Measurements from ENCODE around the gene COLEC11.
"Not testable (repeated sequence)": the region's sequence is repeated elsewhere in the genome, so short reads cannot be mapped to it uniquely, and the experiment has no call there.

COLEC11 gene

GRCh38 chr2:3635171-3635974 lies 40.5 kb downstream of the COLEC11 start:
- H2AFZ ChIP-seq (ENCODE audit: low read depth, low read length) = no peak overlapping the region
- H2BK120ac ChIP-seq (ENCODE audit: low read depth, low read length) = no peak overlapping the region
- peak overlapping the region; percentile 16 for H2BK15ac ChIP-seq (ENCODE audit: low read depth, poor library complexity, severe bottlenecking)
- no peaks in the 10 kb centered on the region for H3K79me1 ChIP-seq (replicated peaks; ENCODE audit: low read length, poor library complexity, severe bottlenecking)
- H3K9me3 ChIP-seq (ENCODE audit: control insufficient read depth, low read length) = no peaks in the 10 kb centered on the region
- no peak overlapping the region for H2BK5ac ChIP-seq (ENCODE audit: low read depth, low read length, poor library complexity, severe bottlenecking)
- 83% methylated on average over 29 of the region's 29 CpGs for WGBS
- H3K27ac ChIP-seq (ENCODE audit: low read length, poor library complexity, severe bottlenecking) = no peak overlapping the region
- H3K18ac ChIP-seq (ENCODE audit: low read depth in 1 of 2, low read length in 2 of 2) = peak overlapping the region; percentile 32 to 55
- no peak overlapping the region for H2AK5ac ChIP-seq (ENCODE audit: low read length, severe bottlenecking)
- H3K27me3 ChIP-seq (ENCODE audit: control insufficient read depth in 1 of 2, insufficient read depth in 1 of 2, low read length in 2 of 2) = peaks cover 0 to 33% of the 10 kb centered on the region in 2 experiments
- no peak overlapping the region for H3K4me2 ChIP-seq (ENCODE audit: low read length, poor library complexity, severe bottlenecking)
- H3K4me3 ChIP-seq (ENCODE audit: insufficient read depth in 1 of 2, low read depth in 1 of 2, low read length in 2 of 2) = no peak overlapping the region
- H4K8ac ChIP-seq (ENCODE audit: low read length) = peak overlapping the region; percentile 35
- H3K14ac ChIP-seq (ENCODE audit: low read length in 2 of 2) = peak overlapping the region in 1 of 2 experiments; percentile 9
- no peaks in the 10 kb centered on the region for H3K4me1 ChIP-seq (ENCODE audit: control insufficient read depth, insufficient read depth, low read depth, low read length)
- H3K9ac ChIP-seq (ENCODE audit: low read length) = no peak overlapping the region
- peak overlapping the region; percentile 57 for H4K91ac ChIP-seq (ENCODE audit: low read length)
- H2BK12ac ChIP-seq (ENCODE audit: low read length in 2 of 2) = peak overlapping the region; percentile 8 to 18
- peak overlapping the region in 1 of 2 experiments; percentile 47 for H3K4ac ChIP-seq (ENCODE audit: low read depth in 1 of 2, low read length in 2 of 2)
- H3K36me3 ChIP-seq (ENCODE audit: control insufficient read depth in 1 of 2, insufficient read depth in 2 of 2, low read depth in 1 of 2, low read length in 2 of 2) = no peaks in the 10 kb centered on the region
- no peak for DNase-seq
- H3K23ac ChIP-seq (ENCODE audit: low read length in 2 of 2) = no peak overlapping the region

- H4K8ac ChIP-seq (ENCODE audit: low read length); H2BK15ac ChIP-seq (ENCODE audit: low read depth, poor library complexity, severe bottlenecking); H3K9ac ChIP-seq (ENCODE audit: low read length); H3K27ac ChIP-seq (ENCODE audit: low read length, poor library complexity, severe bottlenecking); H3K4me3 ChIP-seq (ENCODE audit: insufficient read depth in 1 of 2, low read depth in 1 of 2, low read length in 2 of 2); H2BK5ac ChIP-seq (ENCODE audit: low read depth, low read length, poor library complexity, severe bottlenecking); H3K36me3 ChIP-seq (ENCODE audit: control insufficient read depth in 1 of 2, insufficient read depth in 2 of 2, low read depth in 1 of 2, low read length in 2 of 2); DNase-seq; H3K79me1 ChIP-seq (replicated peaks; ENCODE audit: low read length, poor library complexity, severe bottlenecking); H3K23ac ChIP-seq (ENCODE audit: low read length in 2 of 2); H3K9me3 ChIP-seq (ENCODE audit: control insufficient read depth, low read length); H3K4me1 ChIP-seq (ENCODE audit: control insufficient read depth, insufficient read depth, low read depth, low read length); H2BK120ac ChIP-seq (ENCODE audit: low read depth, low read length); H3K14ac ChIP-seq (ENCODE audit: low read length in 2 of 2); H3K4me2 ChIP-seq (ENCODE audit: low read length, poor library complexity, severe bottlenecking); H2AFZ ChIP-seq (ENCODE audit: low read depth, low read length); H3K4ac ChIP-seq (ENCODE audit: low read depth in 1 of 2, low read length in 2 of 2); H3K18ac ChIP-seq (ENCODE audit: low read depth in 1 of 2, low read length in 2 of 2); H2AK5ac ChIP-seq (ENCODE audit: low read length, severe bottlenecking); H4K91ac ChIP-seq (ENCODE audit: low read length): not testable (repeated sequence)
- peaks cover 0 to 33% of the 10 kb centered on the region in 2 experiments for H3K27me3 ChIP-seq (ENCODE audit: control insufficient read depth in 1 of 2, insufficient read depth in 1 of 2, low read length in 2 of 2)
- H2BK12ac ChIP-seq (ENCODE audit: low read length in 2 of 2) = peak overlapping the region in 1 of 2 experiments; percentile 18
- 93% methylated on average over 15 of the region's 16 CpGs for WGBS
Measured at GRCh38 chr2:3635975-3636327, 41.0 kb downstream of the COLEC11 start.

- Histone ChIP-seq H3K9ac (ENCODE audit: low read length) (no peak overlapping the region), H3K23ac (ENCODE audit: low read length in 2 of 2) (no peak overlapping the region), H2BK15ac (ENCODE audit: low read depth, poor library complexity, severe bottlenecking) (no peak overlapping the region), H3K27me3 (ENCODE audit: control insufficient read depth in 1 of 2, insufficient read depth in 1 of 2, low read length in 2 of 2) (peaks cover 0 to 38% of the 10 kb centered on the region in 2 experiments), H4K91ac (ENCODE audit: low read length) (peak overlapping the region; percentile 1), H3K4me1 (ENCODE audit: control insufficient read depth, insufficient read depth, low read depth, low read length) (no peaks in the 10 kb centered on the region), H3K4ac (ENCODE audit: low read depth in 1 of 2, low read length in 2 of 2) (no peak overlapping the region), H2AK5ac (ENCODE audit: low read length, severe bottlenecking) (no peak overlapping the region), H3K14ac (ENCODE audit: low read length in 2 of 2) (no peak overlapping the region), H3K27ac (ENCODE audit: low read length, poor library complexity, severe bottlenecking) (no peak overlapping the region), H2AFZ (ENCODE audit: low read depth, low read length) (no peak overlapping the region), H2BK5ac (ENCODE audit: low read depth, low read length, poor library complexity, severe bottlenecking) (no peak overlapping the region), H2BK12ac (ENCODE audit: low read length in 2 of 2) (no peak overlapping the region), H3K9me3 (ENCODE audit: control insufficient read depth, low read length) (no peaks in the 10 kb centered on the region), H3K18ac (ENCODE audit: low read depth in 1 of 2, low read length in 2 of 2) (no peak overlapping the region), H3K36me3 (ENCODE audit: control insufficient read depth in 1 of 2, insufficient read depth in 2 of 2, low read depth in 1 of 2, low read length in 2 of 2) (no peaks in the 10 kb centered on the region), H3K4me2 (ENCODE audit: low read length, poor library complexity, severe bottlenecking) (no peak overlapping the region), H2BK120ac (ENCODE audit: low read depth, low read length) (no peak overlapping the region), H3K79me1 (replicated peaks; ENCODE audit: low read length, poor library complexity, severe bottlenecking) (no peaks in the 10 kb centered on the region), H3K4me3 (ENCODE audit: insufficient read depth in 1 of 2, low read depth in 1 of 2, low read length in 2 of 2) (no peak overlapping the region), H4K8ac (ENCODE audit: low read length) (no peak overlapping the region)
- DNase-seq = no peak
- 93% methylated on average over 11 of the region's 13 CpGs for WGBS
Measured at GRCh38 chr2:3636586-3637310, 41.8 kb downstream of the COLEC11 start.

DNA sequence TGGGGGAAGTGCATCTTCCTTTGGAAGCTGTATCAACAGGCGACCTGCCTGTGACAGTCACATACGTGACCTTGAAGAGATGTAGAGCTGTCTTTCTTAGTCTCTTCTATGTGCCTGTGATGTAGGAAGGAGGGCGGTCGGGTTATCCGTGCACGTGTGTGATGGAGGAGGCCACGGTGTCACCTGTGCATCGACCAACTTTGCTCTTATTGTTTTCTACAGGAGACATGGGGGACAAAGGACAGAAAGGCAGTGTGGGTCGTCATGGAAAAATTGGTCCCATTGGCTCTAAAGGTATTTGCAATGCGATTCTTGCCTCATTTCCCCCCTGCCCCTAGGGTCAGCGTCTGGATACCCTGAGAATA lies 42.4 kb downstream of the COLEC11 start:
- Histone ChIP-seq H3K18ac (ENCODE audit: low read depth in 1 of 2, low read length in 2 of 2) (no peak overlapping the region), H3K14ac (ENCODE audit: low read length in 2 of 2) (no peak overlapping the region), H3K9ac (ENCODE audit: low read length) (no peak overlapping the region), H3K36me3 (ENCODE audit: control insufficient read depth in 1 of 2, insufficient read depth in 2 of 2, low read depth in 1 of 2, low read length in 2 of 2) (no peaks in the 10 kb centered on the region), H3K4me3 (ENCODE audit: insufficient read depth in 1 of 2, low read depth in 1 of 2, low read length in 2 of 2) (no peak overlapping the region), H3K9me3 (ENCODE audit: control insufficient read depth, low read length) (no peaks in the 10 kb centered on the region), H2BK15ac (ENCODE audit: low read depth, poor library complexity, severe bottlenecking) (no peak overlapping the region), H4K8ac (ENCODE audit: low read length) (no peak overlapping the region), H2AFZ (ENCODE audit: low read depth, low read length) (no peak overlapping the region), H4K91ac (ENCODE audit: low read length) (peak overlapping the region; percentile 1), H3K27me3 (ENCODE audit: control insufficient read depth in 1 of 2, insufficient read depth in 1 of 2, low read length in 2 of 2) (peaks cover 4 to 38% of the 10 kb centered on the region in 2 experiments), H2BK120ac (ENCODE audit: low read depth, low read length) (no peak overlapping the region), H2AK5ac (ENCODE audit: low read length, severe bottlenecking) (no peak overlapping the region), H2BK5ac (ENCODE audit: low read depth, low read length, poor library complexity, severe bottlenecking) (no peak overlapping the region), H3K4ac (ENCODE audit: low read depth in 1 of 2, low read length in 2 of 2) (no peak overlapping the region), H3K4me2 (ENCODE audit: low read length, poor library complexity, severe bottlenecking) (no peak overlapping the region), H3K23ac (ENCODE audit: low read length in 2 of 2) (no peak overlapping the region), H2BK12ac (ENCODE audit: low read length in 2 of 2) (no peak overlapping the region), H3K4me1 (ENCODE audit: control insufficient read depth, insufficient read depth, low read depth, low read length) (no peaks in the 10 kb centered on the region), H3K79me1 (replicated peaks; ENCODE audit: low read length, poor library complexity, severe bottlenecking) (no peaks in the 10 kb centered on the region), H3K27ac (ENCODE audit: low read length, poor library complexity, severe bottlenecking) (no peak overlapping the region)
- no peak for DNase-seq
- WGBS = 95% methylated on average over 11 of the region's 11 CpGs
